CD14-positive monocyte (primary cell): Measurements from ENCODE around the gene PALM. TPM values are rescaled to one million over a fixed set of nuclear protein-coding genes. Genes with fewer than 3 reads are reported as not detected.

Experiments
- DNase-seq, 3 donors: peaks; one replicate each; pipeline ENCODE4 v3.0.0-alpha.2; 2011 to 2022
- H2AFZ ChIP-seq: 2 replicates; pipeline ENCODE4 v1.6.0; 2012; ENCODE audit warnings: mild to moderate bottlenecking, low read depth, low read length, inconsistent platforms; ENCODE audit not compliant: insufficient read depth, poor library complexity, severe bottlenecking
- H3K27ac ChIP-seq, 2 donors: 1 replicate in 1 of 2; 2 replicates in 1 of 2; pipeline ENCODE4 v1.5.1; 2012 to 2013; ENCODE audit warnings: low read length in 2 of 2, control low read depth in 1 of 2, inconsistent platforms in 1 of 2, low read depth in 1 of 2, mild to moderate bottlenecking in 1 of 2
- H3K27me3 ChIP-seq, 2 donors: one replicate each; pipeline versions ENCODE4 v1.6.0 to v1.6.1; 2011 to 2013; ENCODE audit warnings: low read length in 2 of 2; ENCODE audit not compliant: control insufficient read depth in 2 of 2, insufficient read depth in 2 of 2
- H3K36me3 ChIP-seq, 2 donors: replicated peaks in 1 of 2; 1 replicate in 1 of 2; 2 replicates in 1 of 2; pipeline versions ENCODE4 v1.5.1 to v1.6.1; 2012 to 2013; ENCODE audit warnings: low read length in 2 of 2, control low read depth in 1 of 2, inconsistent platforms in 1 of 2, mild to moderate bottlenecking in 1 of 2; ENCODE audit not compliant: insufficient read depth in 2 of 2, control insufficient read depth in 1 of 2
- H3K4me1 ChIP-seq, 2 donors: 1 replicate in 1 of 2; 2 replicates in 1 of 2; pipeline versions ENCODE4 v1.5.1 to v1.6.1; 2012 to 2013; ENCODE audit warnings: low read length in 2 of 2, control low read depth in 1 of 2, inconsistent platforms in 1 of 2, mild to moderate bottlenecking in 1 of 2, moderate library complexity in 1 of 2; ENCODE audit not compliant: insufficient read depth in 2 of 2, control insufficient read depth in 1 of 2
- H3K4me2 ChIP-seq: replicated peaks from 2 replicates; pipeline ENCODE3; 2012; ENCODE audit warnings: low read length, moderate library complexity, mild to moderate bottlenecking; ENCODE audit not compliant: poor library complexity, severe bottlenecking; ENCODE audit errors: extremely low read depth
- H3K4me3 ChIP-seq, 3 experiments: fragments of 200-600 bp in 1 of 3; sonication (generic) in 1 of 3; replicated peaks in 1 of 3; 1 replicate in 2 of 3; 2 replicates in 1 of 3; pipeline ENCODE4 v1.5.1; 2011 to 2013; ENCODE audit warnings: low read length in 3 of 3, mild to moderate bottlenecking in 3 of 3, control low read depth in 2 of 3, low read depth in 2 of 3, inconsistent platforms in 1 of 3, moderate library complexity in 1 of 3
- H3K79me2 ChIP-seq: 2 replicates; pipeline ENCODE4 v1.6.0; 2012; ENCODE audit warnings: mild to moderate bottlenecking, control low read depth, inconsistent platforms, low read length, moderate library complexity; ENCODE audit not compliant: insufficient read depth
- H3K9ac ChIP-seq: 2 replicates; pipeline ENCODE4 v1.6.0; 2017; ENCODE audit warnings: low read length, mild to moderate bottlenecking; ENCODE audit not compliant: insufficient read depth, poor library complexity, severe bottlenecking
- H3K9me3 ChIP-seq, 2 donors: replicated peaks in 1 of 2; 1 replicate in 1 of 2; 2 replicates in 1 of 2; pipeline versions ENCODE4 v1.5.1 to v1.6.1; 2012 to 2013; ENCODE audit warnings: low read length in 2 of 2, control low read depth in 1 of 2; ENCODE audit not compliant: control insufficient read depth in 1 of 2, insufficient read depth in 1 of 2
- H4K20me1 ChIP-seq: 2 replicates; pipeline ENCODE4 v1.6.0; 2012; ENCODE audit warnings: mild to moderate bottlenecking, low read length, control low read depth, moderate library complexity; ENCODE audit not compliant: insufficient read depth
- H3K27ac Mint-ChIP-seq, 7 donors: one replicate each; pipeline ENCODE4 v1.8.0; 2020; ENCODE audit warnings: mild to moderate bottlenecking in 7 of 7, mixed read lengths in 7 of 7, moderate library complexity in 6 of 7, inconsistent platforms in 2 of 7
- H3K27me3 Mint-ChIP-seq, 3 donors: one replicate each; pipeline ENCODE4 v1.8.0; 2021 to 2022; ENCODE audit warnings: low read depth in 3 of 3, mild to moderate bottlenecking in 3 of 3, mixed read lengths in 3 of 3, moderate library complexity in 3 of 3, inconsistent platforms in 1 of 3
- H3K36me3 Mint-ChIP-seq, 2 donors: one replicate each; pipeline ENCODE4 v1.8.0; 2020; ENCODE audit warnings: mixed read lengths in 2 of 2, inconsistent platforms in 1 of 2, mild to moderate bottlenecking in 1 of 2
- H3K4me1 Mint-ChIP-seq: one replicate; pipeline ENCODE4 v1.8.0; 2020; ENCODE audit warnings: mild to moderate bottlenecking, mixed read lengths
- H3K4me3 Mint-ChIP-seq, 2 donors: one replicate each; pipeline ENCODE4 v1.8.0; 2020; ENCODE audit warnings: mild to moderate bottlenecking in 2 of 2, mixed read lengths in 2 of 2, moderate library complexity in 1 of 2
- H3K9me3 Mint-ChIP-seq, 7 donors: one replicate each; pipeline ENCODE4 v1.8.0; 2020 to 2022; ENCODE audit warnings: mixed read lengths in 7 of 7, mild to moderate bottlenecking in 6 of 7, moderate library complexity in 6 of 7, inconsistent platforms in 2 of 7
- CTCF ChIP-seq: fragments of 200-600 bp; IDR thresholded peaks from one replicate; pipeline ENCODE4 v1.8.0; 2022; ENCODE audit warnings: antibody characterized with exemption, mild to moderate bottlenecking
- WGBS: methylation state at CpG from one replicate; pipeline ENCODE4 v1.1.5; 2013; ENCODE audit warnings: missing lambda C conversion rate; ENCODE audit not compliant: insufficient coverage; 5-methylcytosine and 5-hydroxymethylcytosine counted together
- intact Hi-C, 2 donors: fragments of 100-400 bp; cut with micrococcal nuclease; formaldehyde crosslinking; loops; one replicate each; pipeline versions ENCODE4 v1.15.0 to v1.15.1; 2023
- polyA plus RNA-seq, 3 donors: library from polyadenylated mRNA; depleted of rRNA in 1 of 3; unstranded in 2 of 3; stranded (reverse) in 1 of 3; fragments of 300-500 nt in 2 of 3; fragments of >200 nt in 1 of 3; fragmentation: Illumina TruSeq in 2 of 3; gene quantifications; 1 replicate in 2 of 3; 2 replicates in 1 of 3; pipeline ENCODE4 v1.2.3, GENCODE V29; 2012 to 2021

Gene PALM
- polyA plus RNA-seq, 3 donors, result 0.23 TPM; not detected in 2

GRCh38 chr19:792306-792885 is 83.7 kb downstream of the PALM start:
- TF ChIP-seq CTCF, result no peak
- H3K36me3 ChIP-seq, result no peaks in the 10 kb centered on the region
- no peaks in the 10 kb centered on the region for H4K20me1 ChIP-seq
- Mint-ChIP-seq H3K9me3 (peaks cover 0 to 2% (median 0%) of the 10 kb centered on the region in 7 donors), H3K27ac (no peak overlapping the region), H3K4me1 (peaks cover 12% of the 10 kb centered on the region), H3K27me3 (peaks cover 4 to 6% (median 5%) of the 10 kb centered on the region in 3 donors), H3K36me3 (peaks cover 0 to 2% of the 10 kb centered on the region in 2 donors), H3K4me3 (no peak overlapping the region)
- H3K9ac ChIP-seq, result no peak overlapping the region
- H3K79me2 ChIP-seq, result peaks cover 5% of the 10 kb centered on the region
- intact Hi-C loops, result no loop called here
- WGBS, result 97% methylated on average over 9 of the region's 16 CpGs
- H3K27ac ChIP-seq, result no peak overlapping the region
- no peak overlapping the region for H3K4me3 ChIP-seq
- DNase-seq, result no peak
- no peaks in the 10 kb centered on the region for H3K9me3 ChIP-seq
- no peaks in the 10 kb centered on the region for H3K27me3 ChIP-seq
- no peak overlapping the region for H3K4me2 ChIP-seq
- no peak overlapping the region for H2AFZ ChIP-seq
- H3K4me1 ChIP-seq, result peaks cover 22% of the 10 kb centered on the region in 2 donors

- 92% methylated on average over 2 of the region's 12 CpGs for WGBS
- intact Hi-C loops, result no loop called here
Measured at GRCh38 chr19:793806-794205, 85.1 kb downstream of the PALM start.

More at GRCh38 chr19:793806-794205, 85.1 kb downstream of the PALM start:
- Histone ChIP-seq H3K27me3 (no peaks in the 10 kb centered on the region), H3K4me1 (peaks cover 25 to 27% of the 10 kb centered on the region in 2 donors), H3K4me3 (no peak overlapping the region), H3K9me3 (no peaks in the 10 kb centered on the region), H3K27ac (no peak overlapping the region), H3K9ac (no peak overlapping the region), H3K36me3 (no peaks in the 10 kb centered on the region), H4K20me1 (peaks cover 10% of the 10 kb centered on the region), H3K4me2 (no peak overlapping the region), H2AFZ (no peak overlapping the region), H3K79me2 (peaks cover 16% of the 10 kb centered on the region)
- peaks cover 15% of the 10 kb centered on the region for H3K4me1 Mint-ChIP-seq
- H3K9me3 Mint-ChIP-seq, result peaks cover 0 to 2% (median 0%) of the 10 kb centered on the region in 7 donors
- H3K27me3 Mint-ChIP-seq, result peaks cover 4 to 6% (median 5%) of the 10 kb centered on the region in 3 donors
- no peak for TF ChIP-seq CTCF
- no peak overlapping the region for H3K27ac Mint-ChIP-seq
- H3K36me3 Mint-ChIP-seq, result peaks cover 0 to 2% of the 10 kb centered on the region in 2 donors
- DNase-seq, result no peak
- no peak overlapping the region for H3K4me3 Mint-ChIP-seq
